Omental fat pad (tissue), 4 donors: Measurements from ENCODE around the gene MOSPD3. TPM values are rescaled to one million over a fixed set of nuclear protein-coding genes. Genes with fewer than 3 reads are reported as not detected.

Experiments
- ATAC-seq: fragments of 150-250 bp; one replicate; pipeline ENCODE4 v1.9.1; 2016; ENCODE audit warnings: mild to moderate bottlenecking, moderate library complexity; ENCODE audit not compliant: low FRiP score
- DNase-seq: peaks from one replicate; pipeline ENCODE4 v3.0.0-alpha.2; 2019; ENCODE audit warnings: low spot score
- CTCF ChIP-seq, 3 donors: fragments of 450-650 bp; IDR thresholded peaks; one replicate each; pipeline ENCODE4 v1.5.1; 2016 to 2017; ENCODE audit warnings: antibody characterized with exemption in 3 of 3, mild to moderate bottlenecking in 3 of 3, moderate library complexity in 2 of 3
- total RNA-seq, 4 donors: library from RNA; depleted of rRNA; stranded (reverse); fragments of >200 nt; gene quantifications; one replicate each; pipeline ENCODE4 v1.1.0, GENCODE V29; 2016

MOSPD3 gene
- total RNA-seq, 4 donors from 2014 or later: 5.4 to 8.9 (median 7.2) TPM

DNA sequence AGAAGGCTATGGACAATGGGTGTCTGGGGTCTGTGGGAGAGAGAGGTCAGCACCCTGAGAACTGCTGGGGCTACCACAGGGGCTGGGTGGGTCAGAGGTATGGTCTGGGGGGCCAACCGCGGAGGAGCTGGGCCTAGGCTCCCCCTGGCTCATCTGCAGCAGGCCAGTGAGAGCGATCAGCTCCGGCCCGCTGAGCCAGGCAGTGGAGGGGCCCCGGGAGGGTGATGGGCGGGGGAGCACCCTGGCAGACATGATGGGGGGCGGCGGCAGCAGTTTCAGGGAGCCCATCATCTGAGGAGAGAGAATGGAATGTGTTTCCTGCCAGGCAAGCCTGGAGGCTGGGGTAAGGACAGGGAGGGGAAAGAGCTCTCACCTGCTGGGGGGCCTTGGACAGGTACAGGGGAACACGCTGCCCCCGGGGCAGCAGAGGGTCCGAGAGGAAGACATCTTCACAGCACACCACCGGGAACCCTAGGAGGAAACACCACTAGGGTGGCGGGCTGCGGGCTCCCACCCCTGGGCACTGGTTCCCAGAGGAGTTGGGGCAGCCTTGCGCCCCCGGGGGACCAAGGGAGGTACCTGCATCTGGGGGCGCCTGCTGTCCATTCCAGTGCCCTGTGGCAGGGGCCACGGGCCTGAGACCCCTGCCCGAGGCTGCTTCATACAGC is 39.9 kb upstream of the MOSPD3 start:
- no peak for ATAC-seq
- no peak for TF ChIP-seq CTCF (IDR thresholded peaks at IDR 0.05)
- no peak for DNase-seq

DNA sequence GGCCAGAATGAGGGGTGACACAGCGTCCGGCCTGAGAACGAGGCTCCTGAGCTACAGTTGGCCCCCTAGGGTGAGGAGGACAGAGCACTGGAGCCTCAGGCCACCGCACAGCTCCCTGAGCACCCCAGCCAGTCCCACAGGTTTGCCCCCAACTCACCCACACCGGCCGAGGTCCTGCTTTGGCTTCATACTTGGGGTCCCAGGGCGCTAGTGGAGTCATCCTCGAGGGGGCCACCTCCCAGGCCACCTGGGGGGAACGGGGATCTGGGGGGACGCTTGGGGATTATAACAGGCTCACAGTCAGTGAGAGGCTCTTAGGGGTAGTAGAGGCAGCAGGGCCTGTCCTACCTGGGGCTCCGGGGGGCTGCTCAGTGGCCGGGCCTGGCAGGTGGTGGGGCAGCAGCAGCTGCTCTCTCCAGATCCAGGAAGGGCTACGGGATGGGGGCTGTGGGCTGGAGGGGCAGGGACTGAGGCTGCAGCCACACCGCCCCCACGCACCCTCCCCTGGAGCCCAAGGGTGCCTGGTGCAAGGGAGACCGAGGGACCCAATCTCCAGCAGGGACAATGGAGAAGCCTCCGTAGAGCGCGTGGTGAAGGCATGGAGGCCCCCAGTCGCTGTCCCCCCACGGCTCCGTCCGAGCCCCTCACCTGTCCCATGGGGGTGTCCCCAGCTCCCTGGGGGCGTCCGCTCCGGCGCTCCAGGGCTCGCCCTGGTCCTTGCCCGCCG is 39.2 kb upstream of the MOSPD3 start:
- TF ChIP-seq CTCF (IDR thresholded peaks at IDR 0.05): no peak
- no peak for ATAC-seq
- DNase-seq: no peak

DNA sequence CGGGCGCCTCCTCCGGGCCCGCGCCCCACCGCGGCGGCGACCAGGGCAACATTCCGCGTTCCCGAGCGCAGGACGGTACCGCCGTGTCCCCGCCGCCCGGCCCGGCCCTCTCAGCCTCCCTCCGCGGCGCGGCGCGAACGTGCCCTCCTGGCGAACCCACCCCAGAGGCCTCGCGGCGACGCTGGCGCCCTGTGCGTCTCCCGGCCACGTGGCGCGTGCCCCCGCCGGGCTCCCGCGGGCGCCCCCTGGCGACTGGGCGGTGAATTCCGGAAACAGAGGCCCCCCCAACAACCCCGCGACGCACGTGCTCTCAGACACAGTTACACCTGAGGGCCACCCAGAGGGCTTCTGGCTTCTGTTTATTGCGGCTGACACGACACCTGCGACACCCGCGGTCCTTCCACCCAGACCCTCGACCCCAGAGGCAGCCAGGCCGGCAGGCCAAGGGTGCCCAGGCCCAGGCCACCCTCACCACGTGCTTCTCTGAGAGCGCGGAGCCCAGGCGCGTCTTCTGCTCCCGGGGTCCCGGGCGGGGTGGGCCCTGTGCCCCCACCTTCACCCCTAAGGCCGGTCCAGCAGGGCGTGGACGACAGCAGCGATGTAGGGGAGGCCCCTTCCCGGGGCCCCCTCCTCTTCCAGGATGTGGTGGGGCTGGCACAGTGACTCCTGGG is 38.5 kb upstream of the MOSPD3 start, which contains the start of gene SAP25:
Gene SAP25, minus strand, starts transcription at position 210 of the 671 bp plus-strand sequence. Its CDS starts 158 bp downstream, at position 52.
- no peak for DNase-seq
- no peak for ATAC-seq
- no peak for TF ChIP-seq CTCF (IDR thresholded peaks at IDR 0.05)

DNA sequence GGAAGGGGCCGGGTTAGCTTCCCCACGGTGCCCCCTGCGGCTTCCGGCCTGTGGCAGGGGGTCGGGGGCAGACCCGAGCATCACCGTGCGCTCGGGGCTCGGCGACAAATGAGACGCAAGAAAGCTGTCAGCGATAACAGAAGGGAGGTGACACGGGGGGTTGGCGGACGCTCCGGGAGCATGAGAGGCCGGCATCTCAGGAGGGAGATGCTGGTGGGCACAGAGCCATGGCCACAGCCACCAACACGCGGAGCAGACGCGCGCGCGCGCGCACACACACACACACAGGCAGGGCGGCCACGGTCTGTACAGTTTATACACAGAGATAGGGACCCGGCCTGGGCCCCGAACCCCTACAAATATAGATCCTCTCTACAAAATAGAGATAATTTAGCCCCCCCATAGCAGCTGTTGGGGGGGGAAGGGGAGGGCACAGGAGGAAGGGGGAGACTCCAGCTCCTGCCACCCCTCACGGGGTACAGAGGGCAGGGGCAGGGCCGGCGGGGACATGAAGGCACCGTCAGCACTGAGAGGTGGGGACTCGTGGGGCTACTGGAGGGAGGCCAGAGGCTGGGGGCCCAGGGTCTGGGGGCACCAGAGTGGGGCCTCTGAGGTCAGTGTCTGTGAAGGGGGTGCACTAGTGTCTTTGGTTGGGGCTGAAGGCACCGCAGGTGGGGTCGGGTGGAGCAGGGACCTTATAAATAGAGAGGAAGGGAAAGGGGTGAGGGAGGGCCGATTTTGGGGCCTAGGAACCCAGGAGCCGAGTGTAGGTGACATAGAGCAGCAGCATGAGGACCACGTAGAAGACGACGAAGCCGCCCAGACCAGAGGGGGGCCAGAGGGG is 37.8 kb upstream of the MOSPD3 start:
- ATAC-seq (no peak), DNase-seq (no peak)
- no peak for TF ChIP-seq CTCF (IDR thresholded peaks at IDR 0.05)

DNA sequence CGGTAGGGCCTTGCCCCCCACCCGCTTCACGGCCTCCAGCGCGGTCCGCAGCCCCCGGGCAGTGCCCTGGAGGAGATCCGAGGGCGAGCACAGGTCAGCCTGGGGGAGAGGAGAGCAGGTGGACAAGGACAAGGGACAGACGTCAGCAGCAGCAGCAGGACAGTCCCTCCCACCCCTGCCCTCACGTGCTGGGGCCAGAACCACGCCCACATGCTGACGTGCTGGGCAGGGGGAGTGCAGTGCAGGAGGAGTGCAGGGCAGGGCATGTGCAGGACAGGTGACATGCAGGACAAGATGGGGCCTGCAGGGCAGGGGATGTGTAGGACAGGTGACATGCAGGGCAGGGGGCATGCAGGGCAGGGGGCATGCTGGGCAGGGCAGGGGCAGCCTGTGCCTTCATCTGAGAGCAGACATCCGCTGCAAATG is 37.1 kb upstream of the MOSPD3 start:
- no peak for DNase-seq
- TF ChIP-seq CTCF (IDR thresholded peaks at IDR 0.05): no peak
- ATAC-seq: no peak

GRCh38 chr7:100575746-100576383 is 36.5 kb upstream of the MOSPD3 start:
- DNase-seq: no peak
- no peak for TF ChIP-seq CTCF (IDR thresholded peaks at IDR 0.05)
- ATAC-seq: no peak
